ENCODE measurements around the gene BICRA.

Gene BICRA

GRCh38 chr19:47646924-47647323, 38.0 kb downstream of the BICRA start:
- no peak overlapping the region for H3K27ac ChIP-seq (ENCODE audit: poor library complexity, severe bottlenecking)
- no peaks in the 10 kb centered on the region for H3K9me3 ChIP-seq (ENCODE audit: severe bottlenecking)
- no peak for ATAC-seq (ENCODE audit: low read depth)
- H3K36me3 ChIP-seq (ENCODE audit: low read depth): peaks cover 17% of the 10 kb centered on the region
- no peak for DNase-seq (ENCODE audit: low spot score)
- H3K4me3 ChIP-seq (ENCODE audit: severe bottlenecking): no peak overlapping the region
- H3K27me3 ChIP-seq (ENCODE audit: insufficient read depth, poor library complexity, severe bottlenecking): no peaks in the 10 kb centered on the region
- peaks cover 18% of the 10 kb centered on the region for H3K4me1 ChIP-seq (ENCODE audit: insufficient read depth, poor library complexity, severe bottlenecking)
- TF ChIP-seq, protein P1, sequence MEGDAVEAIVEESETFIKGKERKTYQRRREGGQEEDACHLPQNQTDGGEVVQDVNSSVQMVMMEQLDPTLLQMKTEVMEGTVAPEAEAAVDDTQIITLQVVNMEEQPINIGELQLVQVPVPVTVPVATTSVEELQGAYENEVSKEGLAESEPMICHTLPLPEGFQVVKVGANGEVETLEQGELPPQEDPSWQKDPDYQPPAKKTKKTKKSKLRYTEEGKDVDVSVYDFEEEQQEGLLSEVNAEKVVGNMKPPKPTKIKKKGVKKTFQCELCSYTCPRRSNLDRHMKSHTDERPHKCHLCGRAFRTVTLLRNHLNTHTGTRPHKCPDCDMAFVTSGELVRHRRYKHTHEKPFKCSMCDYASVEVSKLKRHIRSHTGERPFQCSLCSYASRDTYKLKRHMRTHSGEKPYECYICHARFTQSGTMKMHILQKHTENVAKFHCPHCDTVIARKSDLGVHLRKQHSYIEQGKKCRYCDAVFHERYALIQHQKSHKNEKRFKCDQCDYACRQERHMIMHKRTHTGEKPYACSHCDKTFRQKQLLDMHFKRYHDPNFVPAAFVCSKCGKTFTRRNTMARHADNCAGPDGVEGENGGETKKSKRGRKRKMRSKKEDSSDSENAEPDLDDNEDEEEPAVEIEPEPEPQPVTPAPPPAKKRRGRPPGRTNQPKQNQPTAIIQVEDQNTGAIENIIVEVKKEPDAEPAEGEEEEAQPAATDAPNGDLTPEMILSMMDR (IDR thresholded peaks at IDR 0.05; ENCODE audit: poor library complexity, severe bottlenecking): no peak

GRCh38 chr19:47649588-47649987, 40.7 kb downstream of the BICRA start:
- Histone ChIP-seq H3K27ac (ENCODE audit: poor library complexity, severe bottlenecking) (peak overlapping the region; percentile 58), H3K9me3 (ENCODE audit: severe bottlenecking) (no peaks in the 10 kb centered on the region), H3K36me3 (ENCODE audit: low read depth) (peaks cover 7% of the 10 kb centered on the region), H3K4me3 (ENCODE audit: severe bottlenecking) (no peak overlapping the region), H3K4me1 (ENCODE audit: insufficient read depth, poor library complexity, severe bottlenecking) (peaks cover 15% of the 10 kb centered on the region), H3K27me3 (ENCODE audit: insufficient read depth, poor library complexity, severe bottlenecking) (no peaks in the 10 kb centered on the region)
- ATAC-seq (ENCODE audit: low read depth): no peak
- TF ChIP-seq, protein P1 (IDR thresholded peaks at IDR 0.05; ENCODE audit: poor library complexity, severe bottlenecking): no peak
- no peak for DNase-seq (ENCODE audit: low spot score)

DNA sequence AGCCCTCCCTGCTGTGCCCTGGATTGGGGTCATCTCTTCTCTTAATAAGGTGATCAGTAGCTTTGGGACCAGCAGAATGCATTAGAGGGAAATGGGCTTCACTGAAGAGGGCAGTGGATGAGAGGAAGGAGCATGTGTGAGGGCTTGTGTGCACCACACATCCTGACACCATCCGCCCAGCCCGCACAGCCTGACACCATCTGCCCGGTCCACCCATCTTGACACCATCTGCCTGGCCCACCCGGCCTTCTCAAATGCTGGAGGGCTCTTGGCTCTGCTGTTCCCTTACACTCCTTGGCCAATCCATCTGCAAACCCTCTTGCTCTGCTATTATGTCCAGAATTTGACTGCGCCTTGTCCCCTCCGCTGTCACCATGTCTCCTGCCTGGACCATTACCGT, 41.8 kb downstream of the BICRA start:
- ATAC-seq (ENCODE audit: low read depth) (no peak), DNase-seq (ENCODE audit: low spot score) (no peak)
- Histone ChIP-seq H3K4me1 (ENCODE audit: insufficient read depth, poor library complexity, severe bottlenecking) (peaks cover 11% of the 10 kb centered on the region), H3K27ac (ENCODE audit: poor library complexity, severe bottlenecking) (no peak overlapping the region), H3K27me3 (ENCODE audit: insufficient read depth, poor library complexity, severe bottlenecking) (no peaks in the 10 kb centered on the region), H3K4me3 (ENCODE audit: severe bottlenecking) (no peak overlapping the region), H3K36me3 (ENCODE audit: low read depth) (peaks cover 7% of the 10 kb centered on the region), H3K9me3 (ENCODE audit: severe bottlenecking) (no peaks in the 10 kb centered on the region)
- TF ChIP-seq, protein P1 (IDR thresholded peaks at IDR 0.05; ENCODE audit: poor library complexity, severe bottlenecking): no peak

DNA sequence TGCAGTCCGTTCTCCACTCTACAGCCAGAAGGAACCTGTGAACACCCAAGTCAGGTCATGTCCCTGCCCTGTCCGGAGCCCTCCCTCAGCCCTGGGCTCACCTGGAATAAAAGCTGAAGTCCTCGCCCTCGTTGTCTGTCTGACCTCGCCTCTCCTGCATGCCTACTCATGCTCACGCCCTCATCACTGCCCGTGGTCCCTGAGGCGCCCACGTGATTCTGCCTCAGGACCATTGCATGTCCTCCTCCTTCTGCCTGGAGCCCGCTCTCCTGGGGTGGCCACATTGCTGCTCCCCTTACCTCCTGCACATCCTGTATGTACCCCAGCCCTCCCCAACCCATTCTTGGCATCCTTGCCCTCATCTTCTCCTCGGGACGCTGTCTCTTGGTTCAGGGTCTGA, 42.2 kb downstream of the BICRA start:
- Histone ChIP-seq H3K36me3 (ENCODE audit: low read depth) (peaks cover 7% of the 10 kb centered on the region), H3K9me3 (ENCODE audit: severe bottlenecking) (no peaks in the 10 kb centered on the region), H3K4me1 (ENCODE audit: insufficient read depth, poor library complexity, severe bottlenecking) (peaks cover 11% of the 10 kb centered on the region), H3K4me3 (ENCODE audit: severe bottlenecking) (no peak overlapping the region), H3K27ac (ENCODE audit: poor library complexity, severe bottlenecking) (no peak overlapping the region), H3K27me3 (ENCODE audit: insufficient read depth, poor library complexity, severe bottlenecking) (no peaks in the 10 kb centered on the region)
- ATAC-seq (ENCODE audit: low read depth) (no peak), DNase-seq (ENCODE audit: low spot score) (no peak)
- TF ChIP-seq, protein P1 (IDR thresholded peaks at IDR 0.05; ENCODE audit: poor library complexity, severe bottlenecking): no peak

- no peaks in the 10 kb centered on the region for H3K27me3 ChIP-seq (ENCODE audit: insufficient read depth, poor library complexity, severe bottlenecking)
- peaks cover 3% of the 10 kb centered on the region for H3K36me3 ChIP-seq (ENCODE audit: low read depth)
- TF ChIP-seq, protein P1 (IDR thresholded peaks at IDR 0.05; ENCODE audit: poor library complexity, severe bottlenecking): no peak
- no peak overlapping the region for H3K27ac ChIP-seq (ENCODE audit: poor library complexity, severe bottlenecking)
- DNase-seq (ENCODE audit: low spot score): no peak
- H3K4me3 ChIP-seq (ENCODE audit: severe bottlenecking): no peak overlapping the region
- peaks cover 11% of the 10 kb centered on the region for H3K4me1 ChIP-seq (ENCODE audit: insufficient read depth, poor library complexity, severe bottlenecking)
- no peak for ATAC-seq (ENCODE audit: low read depth)
- H3K9me3 ChIP-seq (ENCODE audit: severe bottlenecking): no peaks in the 10 kb centered on the region
Measured at GRCh38 chr19:47651691-47652090, 42.8 kb downstream of the BICRA start.

Measured in RWPE2 (cell line).